IMR-90 (cell line): ENCODE measurements around the gene SPEF2.

Experiments used
- BHLHE40 ChIP-seq: fragments of 150-350 bp; IDR thresholded peaks from 2 replicates; pipeline ENCODE4 v1.6.1; 2016; ENCODE audit warnings: mild to moderate bottlenecking, low read depth, low read length
- CEBPB ChIP-seq: IDR thresholded peaks from 2 replicates; pipeline ENCODE4 v1.6.1; 2012; ENCODE audit warnings: low read depth, low read length, improper control_type of control experiment
- RAD21 ChIP-seq: IDR thresholded peaks from 2 replicates; pipeline ENCODE4 v1.6.1; 2012; ENCODE audit warnings: low read length, improper control_type of control experiment

DNA sequence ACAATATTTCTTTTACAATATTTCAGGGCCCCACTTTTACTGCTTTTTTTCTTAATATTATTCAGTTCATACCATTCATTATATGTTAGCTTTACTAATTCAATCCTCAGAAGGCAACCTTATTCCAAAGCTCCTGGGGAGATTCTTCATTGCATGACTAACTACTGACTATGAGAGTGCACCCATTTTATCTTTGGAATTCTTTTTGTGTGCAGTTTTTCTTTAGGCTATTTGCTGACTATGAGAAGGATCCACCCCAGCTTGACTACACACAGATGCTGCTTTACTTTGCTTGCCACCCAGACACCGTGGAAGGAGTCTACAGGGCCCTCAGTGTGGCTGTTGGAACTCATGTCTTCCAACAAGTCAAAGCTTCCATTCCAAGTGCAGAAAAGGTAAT, 182.1 kb downstream of the SPEF2 start:
- TF ChIP-seq BHLHE40 (no peak), CEBPB (no peak), RAD21 (no peak)
